GM21737 (cell line): Measurements from ENCODE around the gene ALG1.
A peak's percentile ranks its signal among the peaks of the same experiment; 100 is the strongest.
"Not testable (repeated sequence)": the region's sequence is repeated elsewhere in the genome, so short reads cannot be mapped to it uniquely, and the experiment has no call there.

ENCODE experiments used
- ATAC-seq: cut with Tn5 transposase; IDR thresholded peaks from one replicate; pipeline ENCODE4 v1.9.1; 2021; ENCODE audit warnings: mild to moderate bottlenecking, moderate library complexity; ENCODE audit not compliant: unreplicated experiment

ALG1 gene

DNA sequence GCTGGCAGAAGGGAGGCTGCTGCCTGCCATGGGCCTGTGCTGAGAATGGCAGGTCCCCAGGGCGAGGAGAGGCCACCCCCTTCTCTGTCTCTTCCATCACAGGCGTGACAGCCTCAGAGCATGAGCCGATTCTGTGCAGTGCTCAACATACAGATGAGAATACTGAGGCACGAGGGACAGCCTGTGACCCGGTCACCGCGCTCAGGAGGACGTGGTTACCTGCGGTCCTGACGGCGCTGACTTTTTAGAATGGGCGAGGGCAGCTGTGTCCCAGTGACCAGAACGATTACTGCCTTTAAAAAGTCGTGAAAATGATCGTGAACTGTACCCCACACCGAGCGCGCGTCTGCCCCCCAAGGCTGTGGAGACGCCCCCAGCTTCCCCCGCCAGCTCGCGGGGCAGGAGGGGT, 25.4 kb downstream of the ALG1 start:
- not testable (repeated sequence) for ATAC-seq

DNA sequence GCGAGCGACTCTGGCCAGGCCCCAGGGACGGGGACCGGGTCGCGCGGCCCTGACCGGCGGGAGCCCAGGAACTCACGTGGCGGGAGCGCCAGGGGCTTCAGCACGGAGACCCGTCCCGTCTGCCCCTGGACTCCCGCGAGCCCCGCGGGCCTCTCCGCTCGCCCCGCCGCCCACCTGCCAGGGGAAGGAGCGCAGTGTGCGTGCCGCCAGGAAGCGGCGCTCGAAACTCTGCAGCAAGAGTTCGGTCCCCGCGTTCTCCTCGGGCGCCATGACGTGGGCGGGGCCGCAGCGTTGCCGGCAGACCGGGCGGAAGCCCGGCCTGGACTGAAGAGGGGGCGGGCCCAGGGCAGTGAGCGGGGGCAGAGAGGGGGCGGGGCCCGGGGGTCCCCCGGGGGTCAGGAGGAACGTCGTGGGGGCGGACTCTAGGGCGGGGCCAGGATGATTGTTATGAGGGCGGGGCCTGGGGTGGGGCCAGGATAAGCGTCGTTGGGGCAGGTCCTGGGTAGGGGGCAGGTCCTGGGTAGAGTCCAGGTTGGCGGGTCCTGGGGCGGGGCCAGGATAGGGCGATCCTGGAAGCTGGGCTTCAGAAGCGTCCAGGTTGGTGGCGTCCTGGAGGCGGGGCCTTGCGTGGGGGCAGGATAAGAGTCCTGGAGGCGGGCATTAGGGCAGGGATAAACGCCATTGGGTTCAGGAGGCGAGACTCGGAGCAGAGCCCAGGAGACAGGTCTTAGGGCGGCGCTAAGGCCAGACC, 26.0 kb downstream of the ALG1 start, which contains the start of gene EEF2KMT:
EEF2KMT (minus strand) TSS at position 326 of the 751 bp plus-strand sequence; CDS start at position 270, 56 bp downstream.
- peak; percentile 99 for ATAC-seq

- ATAC-seq, result not testable (repeated sequence)
Observed at GRCh38 chr16:5098221-5099159, 26.8 kb downstream of the ALG1 start.

GRCh38 chr16:5099174-5099573, 27.5 kb downstream of the ALG1 start:
- not testable (repeated sequence) for ATAC-seq

DNA sequence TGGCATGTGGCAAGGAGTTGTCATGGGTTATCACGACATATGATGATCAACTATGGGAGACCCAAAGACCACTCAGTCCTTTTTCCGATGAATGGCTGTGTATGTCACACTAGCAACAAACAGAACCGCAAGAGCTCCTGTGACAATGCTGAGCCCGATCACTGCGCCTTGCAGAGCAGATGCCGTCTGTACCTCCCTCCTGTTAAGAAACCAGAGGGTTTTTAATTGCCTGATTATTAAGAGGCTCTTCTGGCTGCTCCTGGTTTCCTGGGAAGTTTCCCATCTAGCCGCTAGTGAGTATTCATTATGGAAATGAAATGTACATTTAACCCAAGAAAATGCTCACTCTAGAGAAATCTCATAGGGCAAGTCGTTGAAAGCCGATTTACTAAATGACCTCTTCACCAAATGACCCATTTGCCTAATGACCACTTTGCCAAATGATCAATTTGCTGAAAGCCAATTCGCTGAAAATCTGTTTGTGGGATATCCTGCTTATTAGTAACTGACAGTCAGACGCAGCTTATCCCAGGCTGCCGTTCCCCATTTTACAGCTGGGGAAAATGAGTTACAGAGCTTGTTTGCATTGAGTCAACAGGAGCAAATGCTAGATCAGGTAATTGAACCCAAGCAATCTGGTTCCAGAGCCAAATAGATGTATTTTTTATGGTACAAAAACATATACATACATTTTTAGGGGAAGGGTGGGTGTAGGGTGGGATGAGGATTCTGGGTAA, 31.8 kb downstream of the ALG1 start:
- ATAC-seq, result not testable (repeated sequence)

DNA sequence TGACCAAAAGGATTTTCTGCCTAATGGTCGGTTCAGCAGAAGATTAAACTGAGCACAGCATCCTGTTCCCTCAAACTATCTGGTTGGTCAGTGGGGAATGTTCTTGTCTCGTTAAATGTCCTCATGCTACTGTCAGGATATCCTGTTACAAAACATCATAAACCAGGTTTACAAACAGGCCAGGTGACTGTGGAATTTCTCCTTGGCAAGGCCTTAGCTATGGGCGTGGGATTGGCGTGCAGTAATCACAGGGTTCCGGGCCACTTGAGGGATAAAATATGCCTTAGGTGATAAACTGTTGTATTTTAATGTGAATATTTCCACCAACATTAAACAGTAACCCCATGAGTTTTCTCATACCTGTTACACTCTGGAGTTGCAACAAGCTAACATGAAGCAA, 33.4 kb downstream of the ALG1 start:
- ATAC-seq, result not testable (repeated sequence)

GRCh38 chr16:5108505-5109158, 37.0 kb downstream of the ALG1 start:
- no peak for ATAC-seq

DNA sequence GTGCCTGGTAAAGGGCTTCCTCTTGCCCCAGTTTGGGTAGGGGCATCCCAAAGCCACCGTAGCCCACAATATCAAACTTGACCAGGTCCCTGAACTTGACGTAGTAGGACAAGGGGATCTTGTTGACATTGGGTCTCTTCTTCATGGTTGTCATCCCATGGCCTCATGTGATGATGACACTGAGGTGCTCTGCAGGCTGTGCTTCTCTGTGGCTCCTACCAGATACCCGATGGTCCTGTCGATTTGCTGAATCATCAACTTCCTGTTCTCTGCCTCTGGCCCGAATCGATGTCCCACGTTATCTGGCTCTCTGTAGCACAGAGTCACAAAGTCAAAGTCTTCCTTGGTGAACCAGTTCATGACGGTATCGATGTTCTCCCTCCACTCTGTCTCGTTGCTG, 39.3 kb downstream of the ALG1 start:
- ATAC-seq, result not testable (repeated sequence)

GRCh38 chr16:5116780-5117295, 45.2 kb downstream of the ALG1 start:
- not testable (repeated sequence) for ATAC-seq

DNA sequence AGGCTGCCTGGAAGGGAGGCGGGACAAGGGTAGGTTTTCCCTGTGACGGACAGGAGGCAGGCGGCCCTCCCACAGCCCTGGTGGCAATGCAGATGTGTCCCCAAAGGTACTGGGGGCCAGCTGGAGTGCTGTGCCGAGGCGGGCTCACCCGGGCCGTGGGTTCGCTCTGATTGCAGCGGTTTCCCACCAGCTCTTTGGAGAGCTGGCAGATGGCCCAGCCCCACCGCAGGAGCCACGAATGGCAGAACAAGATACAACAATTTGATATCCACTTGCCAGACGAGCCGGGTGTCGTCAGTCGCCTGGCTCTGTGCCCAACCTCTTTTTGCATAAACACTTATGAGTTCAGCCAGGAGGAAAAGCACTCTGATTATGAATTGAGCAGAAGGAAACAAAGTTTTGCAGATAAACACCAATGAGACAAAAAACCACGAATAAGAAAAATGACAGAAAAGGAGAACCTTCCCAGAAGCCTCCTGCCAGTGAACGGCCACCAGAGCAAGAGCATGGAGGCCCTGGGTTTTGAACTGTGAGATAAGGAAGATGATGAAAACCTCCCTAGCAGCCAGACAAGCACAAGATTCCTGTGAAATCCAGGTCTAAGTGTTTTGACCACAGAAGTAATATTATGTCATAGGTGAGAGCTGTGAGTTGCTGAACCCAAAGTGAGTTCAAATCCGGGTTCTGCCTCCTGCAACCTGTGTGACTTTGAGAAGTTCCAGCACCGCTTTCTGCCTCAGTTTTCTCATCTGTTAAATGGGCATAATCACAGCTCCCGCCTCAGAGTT, 45.9 kb downstream of the ALG1 start:
- not testable (repeated sequence) for ATAC-seq

- not testable (repeated sequence) for ATAC-seq
Observed at GRCh38 chr16:5131467-5132004, 59.9 kb downstream of the ALG1 start.

DNA sequence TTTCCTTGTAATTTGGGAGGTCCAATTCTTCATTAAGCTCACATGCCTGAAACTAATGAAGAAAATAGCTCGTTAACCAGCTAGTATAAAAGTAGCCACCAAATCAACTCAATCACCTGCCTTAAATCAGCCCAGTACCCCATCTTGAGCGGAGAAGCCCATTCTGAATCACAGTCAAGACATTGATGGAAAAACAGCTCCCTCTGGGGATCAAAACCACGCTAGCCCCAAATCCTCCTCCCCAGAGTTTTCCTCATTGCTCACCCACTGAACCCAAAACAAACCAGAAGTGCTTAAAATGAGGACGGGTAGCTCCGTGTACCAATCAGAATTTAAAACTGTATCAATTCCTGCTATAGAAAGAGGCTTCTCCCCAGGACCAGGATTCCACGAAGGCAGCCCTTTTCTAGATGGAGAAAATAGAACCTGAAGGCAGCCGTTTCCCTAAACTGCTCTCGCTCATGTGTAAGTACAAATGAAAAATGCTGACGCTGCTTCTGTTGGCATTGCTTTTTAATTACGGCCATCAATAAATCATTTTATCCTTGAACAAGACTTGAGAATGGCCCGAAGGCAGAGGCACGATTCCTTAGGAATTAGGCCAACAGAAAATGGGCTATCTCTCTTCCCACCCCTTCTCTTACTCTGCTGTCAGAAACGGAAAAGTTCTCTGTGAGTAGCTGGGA, 61.4 kb downstream of the ALG1 start:
- not testable (repeated sequence) for ATAC-seq

- ATAC-seq, result not testable (repeated sequence)
Observed at GRCh38 chr16:5134739-5135452, 63.3 kb downstream of the ALG1 start.
